K562 (cell line): ENCODE measurements around the gene SHISA5. TPM values are rescaled to one million over a fixed set of nuclear protein-coding genes. Genes with fewer than 3 reads are reported as not detected.

Experiments
- E2F6 ChIP-seq, 2 experiments: IDR thresholded peaks; 2 replicates each; pipeline ENCODE4 v1.6.1; 2011; ENCODE audit warnings: borderline replicate concordance in 1 of 2, control low read depth in 1 of 2, low read depth in 1 of 2, low read length in 1 of 2, mild to moderate bottlenecking in 1 of 2, mixed read lengths in 1 of 2, moderate library complexity in 1 of 2; ENCODE audit not compliant: insufficient read depth in 1 of 2, insufficient read length in 1 of 2, poor library complexity in 1 of 2, severe bottlenecking in 1 of 2; ENCODE audit errors: extremely low read depth in 1 of 2
- EGR1 ChIP-seq: fragments of 450-650 bp; conservative IDR thresholded peaks from 2 replicates; pipeline ENCODE4 v1.6.1; 2017; ENCODE audit warnings: mild to moderate bottlenecking
- GABPA ChIP-seq: fragments of 200-800 bp; sonication (Bioruptor generic); conservative IDR thresholded peaks from 2 replicates; pipeline ENCODE4 v1.6.1; 2016; ENCODE audit warnings: low read depth, missing genetic modification characterization, missing compliant biosample characterization
- MAX ChIP-seq: sonication (generic); formaldehyde crosslinking; IDR thresholded peaks from 2 replicates; pipeline ENCODE4 v1.9.0; 2022; ENCODE audit warnings: mild to moderate bottlenecking, missing genetic modification reagents
- MTA3 ChIP-seq: fragments of 450-650 bp; formaldehyde crosslinking; IDR thresholded peaks from 2 replicates; pipeline ENCODE4 v1.6.1; 2017; ENCODE audit warnings: mild to moderate bottlenecking, borderline replicate concordance
- MYNN ChIP-seq, 2 experiments: sonication (generic); formaldehyde crosslinking in 1 of 2; IDR thresholded peaks; 2 replicates each; pipeline versions ENCODE4 v1.5.0 to v1.6.1; 2016 to 2020; ENCODE audit warnings: antibody characterized with exemption in 1 of 2, missing genetic modification reagents in 1 of 2
- PCBP1 ChIP-seq: fragments of 200-400 bp; formaldehyde crosslinking; IDR thresholded peaks from 2 replicates; pipeline ENCODE4 v1.6.1; 2018; ENCODE audit warnings: mild to moderate bottlenecking, low read depth, low read length; ENCODE audit not compliant: poor library complexity, severe bottlenecking
- TFAP4 ChIP-seq: sonication (generic); formaldehyde crosslinking; IDR thresholded peaks from 2 replicates; pipeline ENCODE4 v1.8.0; 2022; ENCODE audit warnings: missing genetic modification reagents, mild to moderate bottlenecking, moderate library complexity, borderline replicate concordance
- ZBTB40 ChIP-seq, 2 experiments: fragments of 450-650 bp in 1 of 2; sonication (generic) in 1 of 2; formaldehyde crosslinking in 1 of 2; IDR thresholded peaks; 2 replicates each; pipeline versions ENCODE4 v1.7.1 to v1.9.0; 2016 to 2022; ENCODE audit warnings: inconsistent platforms in 1 of 2, mild to moderate bottlenecking in 1 of 2, missing genetic modification reagents in 1 of 2
- ZC3H11A ChIP-seq: IDR thresholded peaks from 2 replicates; pipeline ENCODE4 v1.6.1; 2012; ENCODE audit warnings: low read depth, low read length, improper control_type of control experiment
- ZNF263 ChIP-seq: sonication (generic); formaldehyde crosslinking; IDR thresholded peaks from 2 replicates; pipeline ENCODE4 v1.8.0; 2022; ENCODE audit warnings: mild to moderate bottlenecking, missing genetic modification reagents, borderline replicate concordance
- ZNF79 ChIP-seq: fragments of 250-450 bp; sonication (Bioruptor Pico); IDR thresholded peaks from 2 replicates; pipeline ENCODE4 v1.4.0; 2020; ENCODE audit warnings: low read depth, mild to moderate bottlenecking, moderate library complexity
- polyA plus RNA-seq, 8 experiments: library from polyadenylated mRNA; depleted of rRNA in 4 of 8; stranded (reverse) in 5 of 8; unstranded in 3 of 8; fragments of >200 nt; fragmentation: Nextera tagmentation in 2 of 8; fragmentation: Illumina TruSeq in 1 of 8; extraction: Ambion mirVana in 2 of 8; extraction: Trizol in 1 of 8; gene quantifications; 2 replicates each; pipeline versions ENCODE4 v1.2.1 to v1.2.3, GENCODE V29; 2011 to 2014; ENCODE audit warnings: inconsistent platforms in 1 of 8, missing spikeins in 1 of 8
- total RNA-seq, 7 experiments: library from RNA; depleted of rRNA in 6 of 7; stranded (reverse); fragments of >200 nt in 6 of 7; fragmentation: Illumina TruSeq in 2 of 7; extraction: Trizol in 2 of 7; gene quantifications; 2 replicates each; pipeline versions ENCODE4 v1.2.1 to v1.2.3, GENCODE V29; 2011 to 2021; ENCODE audit warnings: low replicate concordance in 1 of 7

SHISA5 gene
- total and polyA plus RNA-seq, 9 of the 15 experiments (the other 6 are each of a cell fraction or from before 2014, with no cell fraction given) = 8.4 to 85.8 (median 56.1) TPM

GRCh38 chr3:48504051-48504946 lies at the start of gene SHISA5 (continued):
- TF ChIP-seq E2F6 (IDR thresholded peaks at IDR 0.05; ENCODE audit: borderline replicate concordance in 1 of 2, extremely low read depth in 1 of 2, insufficient read depth in 1 of 2, insufficient read length in 1 of 2, low read depth in 1 of 2, low read length in 1 of 2, poor library complexity in 1 of 2, severe bottlenecking in 1 of 2) (peak in 1 of 2 experiments; percentile 37), PCBP1 (peak; percentile 22), ZNF263 (CRISPR knock-in tag) (peak; percentile 98), ZBTB40 (IDR thresholded peaks at IDR 0.05) (peak; percentile 33; the same call in 1 of the 2 replicates), ZBTB40 (CRISPR knock-in tag; IDR thresholded peaks at IDR 0.05) (no peak), EGR1 (peak; percentile 39), MAX (CRISPR knock-in tag) (no peak), MYNN (IDR thresholded peaks at IDR 0.05) (no peak), MYNN (CRISPR knock-in tag; IDR thresholded peaks at IDR 0.05) (no peak), ZC3H11A (no peak), MTA3 (no peak), GABPA (tag) (peak; percentile 37; the same call in 1 of the 2 replicates), TFAP4 (no peak), ZNF79 (no peak)
